ENCODE results near the gene TEX48. TPM values are rescaled to one million over a fixed set of nuclear protein-coding genes. Genes with fewer than 3 reads are reported as not detected.

Gene TEX48
- total RNA-seq, 1 donor from 2014 or later, result not detected

DNA sequence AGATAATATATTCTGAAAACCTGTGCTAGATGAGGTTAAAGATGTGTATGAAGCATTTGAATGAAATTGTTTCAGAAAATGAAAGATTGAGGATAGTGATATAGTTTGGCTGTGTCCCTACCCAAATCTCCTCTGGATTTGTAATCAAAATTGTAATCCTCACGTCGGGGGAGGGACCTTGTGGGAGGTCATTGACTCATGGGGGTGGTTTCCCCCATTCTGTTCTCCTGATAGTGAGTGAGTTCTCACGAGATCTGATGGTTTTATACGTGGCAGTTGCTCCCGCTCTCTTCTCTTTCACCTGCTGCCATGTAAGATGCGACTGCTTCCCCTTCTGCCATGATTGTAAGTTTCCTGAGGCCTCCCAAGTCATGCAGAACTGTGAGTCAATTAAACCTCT lies 2.0 kb upstream of the TEX48 start:
- peaks cover 14% of the 10 kb centered on the region for H3K4me1 Mint-ChIP-seq (ENCODE audit: unreplicated experiment)

DNA sequence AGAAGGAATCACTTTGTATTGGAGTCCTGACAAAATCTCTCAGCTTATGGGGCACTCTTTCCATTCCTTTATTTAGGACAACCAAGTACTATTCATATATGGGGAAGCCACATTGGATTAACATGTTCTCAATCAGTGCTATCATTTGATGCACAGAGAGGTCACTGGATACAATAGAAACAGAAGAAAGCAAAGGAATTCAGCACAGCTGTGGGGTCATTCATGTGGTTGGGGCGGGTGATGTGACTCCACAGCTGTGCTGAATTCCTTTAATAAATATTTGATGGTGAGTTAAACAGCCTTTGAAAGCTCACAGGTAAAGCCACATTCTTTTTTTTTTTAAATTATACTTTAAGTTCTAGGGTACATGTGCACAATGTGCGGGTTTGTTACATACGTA lies 854 bp upstream of the TEX48 start:
- no peaks in the 10 kb centered on the region for H3K9me3 Mint-ChIP-seq (ENCODE audit: unreplicated experiment)
- no peak overlapping the region for H3K27ac Mint-ChIP-seq (ENCODE audit: unreplicated experiment)
- H3K36me3 Mint-ChIP-seq (ENCODE audit: unreplicated experiment), result no peaks in the 10 kb centered on the region
- TF ChIP-seq, protein P1, sequence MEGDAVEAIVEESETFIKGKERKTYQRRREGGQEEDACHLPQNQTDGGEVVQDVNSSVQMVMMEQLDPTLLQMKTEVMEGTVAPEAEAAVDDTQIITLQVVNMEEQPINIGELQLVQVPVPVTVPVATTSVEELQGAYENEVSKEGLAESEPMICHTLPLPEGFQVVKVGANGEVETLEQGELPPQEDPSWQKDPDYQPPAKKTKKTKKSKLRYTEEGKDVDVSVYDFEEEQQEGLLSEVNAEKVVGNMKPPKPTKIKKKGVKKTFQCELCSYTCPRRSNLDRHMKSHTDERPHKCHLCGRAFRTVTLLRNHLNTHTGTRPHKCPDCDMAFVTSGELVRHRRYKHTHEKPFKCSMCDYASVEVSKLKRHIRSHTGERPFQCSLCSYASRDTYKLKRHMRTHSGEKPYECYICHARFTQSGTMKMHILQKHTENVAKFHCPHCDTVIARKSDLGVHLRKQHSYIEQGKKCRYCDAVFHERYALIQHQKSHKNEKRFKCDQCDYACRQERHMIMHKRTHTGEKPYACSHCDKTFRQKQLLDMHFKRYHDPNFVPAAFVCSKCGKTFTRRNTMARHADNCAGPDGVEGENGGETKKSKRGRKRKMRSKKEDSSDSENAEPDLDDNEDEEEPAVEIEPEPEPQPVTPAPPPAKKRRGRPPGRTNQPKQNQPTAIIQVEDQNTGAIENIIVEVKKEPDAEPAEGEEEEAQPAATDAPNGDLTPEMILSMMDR (IDR thresholded peaks at IDR 0.05), result no peak
- no peaks in the 10 kb centered on the region for H3K27me3 Mint-ChIP-seq (ENCODE audit: unreplicated experiment)
- no peak overlapping the region for H3K4me3 Mint-ChIP-seq (ENCODE audit: unreplicated experiment)
- H3K4me1 Mint-ChIP-seq (ENCODE audit: unreplicated experiment), result peaks cover 24% of the 10 kb centered on the region
- DNase-seq (ENCODE audit: extremely low spot score, unreplicated experiment), result no peak

More for the DNA sequence above, 2.0 kb upstream of the TEX48 start:
- no peaks in the 10 kb centered on the region for H3K9me3 Mint-ChIP-seq (ENCODE audit: unreplicated experiment)
- no peak for DNase-seq (ENCODE audit: extremely low spot score, unreplicated experiment)
- no peaks in the 10 kb centered on the region for H3K36me3 Mint-ChIP-seq (ENCODE audit: unreplicated experiment)
- no peak overlapping the region for H3K27ac Mint-ChIP-seq (ENCODE audit: unreplicated experiment)
- TF ChIP-seq, protein P1 (IDR thresholded peaks at IDR 0.05), result no peak
- no peaks in the 10 kb centered on the region for H3K27me3 Mint-ChIP-seq (ENCODE audit: unreplicated experiment)
- H3K4me3 Mint-ChIP-seq (ENCODE audit: unreplicated experiment), result no peak overlapping the region

DNA sequence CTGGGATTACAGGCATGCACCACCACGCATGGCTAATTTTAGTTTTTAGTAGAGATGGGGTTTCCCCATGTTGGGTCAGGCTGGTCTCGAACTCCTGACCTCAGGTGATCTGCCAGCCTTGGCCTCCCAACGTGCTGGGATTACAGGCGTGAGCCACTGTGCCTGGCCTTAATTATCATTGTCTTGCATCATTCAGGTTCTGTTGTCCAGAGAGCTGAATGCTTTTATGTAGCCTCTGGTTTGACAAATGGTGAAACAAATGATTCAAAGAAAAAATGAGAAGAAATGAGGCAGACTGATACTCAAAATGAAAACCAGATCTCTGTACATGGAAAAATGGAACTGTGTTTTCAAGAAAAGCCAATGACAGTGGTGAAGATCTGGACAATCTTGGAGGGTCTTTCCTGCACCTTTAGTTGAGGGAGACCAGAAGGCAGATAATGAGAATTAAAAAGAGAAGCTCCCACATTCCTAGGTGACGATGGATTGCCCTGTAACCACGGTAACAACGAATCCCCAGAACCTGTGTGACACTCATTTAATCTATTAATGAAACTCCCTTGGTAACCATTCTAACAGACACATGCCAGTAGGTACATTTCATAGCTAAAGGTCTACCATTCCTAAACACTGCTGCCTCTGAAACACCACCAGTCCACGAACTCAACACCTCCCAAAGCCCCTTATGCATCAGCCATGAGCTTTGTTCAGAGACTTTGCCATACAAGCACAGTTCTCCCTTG lies 1.6 kb downstream of the TEX48 start:
- Mint-ChIP-seq H3K4me3 (ENCODE audit: unreplicated experiment) (no peak overlapping the region), H3K36me3 (ENCODE audit: unreplicated experiment) (no peaks in the 10 kb centered on the region), H3K27me3 (ENCODE audit: unreplicated experiment) (no peaks in the 10 kb centered on the region), H3K27ac (ENCODE audit: unreplicated experiment) (no peak overlapping the region), H3K4me1 (ENCODE audit: unreplicated experiment) (peaks cover 32% of the 10 kb centered on the region), H3K9me3 (ENCODE audit: unreplicated experiment) (no peaks in the 10 kb centered on the region)
- no peak for DNase-seq (ENCODE audit: extremely low spot score, unreplicated experiment)
- TF ChIP-seq, protein P1 (IDR thresholded peaks at IDR 0.05), result no peak

DNA sequence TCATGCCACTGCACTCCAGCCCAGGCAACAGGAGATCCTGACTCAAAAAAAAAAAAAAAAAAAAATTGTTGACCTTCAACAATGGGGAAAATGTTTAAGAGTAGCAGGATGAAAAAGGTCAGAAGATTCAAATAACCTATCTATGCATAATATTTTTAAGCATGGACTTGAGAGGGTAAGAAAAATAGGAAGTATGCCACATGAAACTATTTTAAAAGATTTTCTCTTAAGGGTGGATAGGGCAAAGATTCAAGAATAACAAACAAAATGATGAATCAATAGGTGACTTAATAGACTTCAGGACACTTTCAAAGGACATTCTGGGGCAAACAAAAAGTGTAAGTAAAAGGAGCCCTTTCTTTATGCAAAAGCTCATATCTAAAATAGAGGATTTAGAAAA lies 3.2 kb downstream of the TEX48 start:
- no peak overlapping the region for H3K4me3 Mint-ChIP-seq (ENCODE audit: unreplicated experiment)
- DNase-seq (ENCODE audit: extremely low spot score, unreplicated experiment), result no peak

DNA sequence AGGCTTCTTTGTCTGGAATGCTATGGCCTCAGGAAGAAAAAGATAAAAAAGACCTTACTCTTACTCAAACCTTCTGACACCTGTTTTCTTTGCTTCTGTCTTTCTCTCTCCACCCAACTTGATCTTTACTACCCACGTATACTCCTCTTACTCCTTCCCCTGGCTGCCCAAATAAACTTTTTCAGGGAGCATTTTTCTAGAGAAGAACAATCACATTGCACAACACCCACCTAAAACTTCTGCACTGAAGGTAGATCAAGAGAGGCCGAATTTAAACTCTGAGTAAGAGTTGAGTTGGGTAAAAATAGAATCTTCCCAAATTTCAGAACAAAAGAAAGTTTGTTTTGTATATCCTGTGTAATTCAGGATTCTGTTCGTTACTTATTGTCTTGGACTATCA lies 3.9 kb downstream of the TEX48 start:
- peak overlapping the region; percentile 83 for H3K27ac Mint-ChIP-seq (ENCODE audit: unreplicated experiment)
- H3K36me3 Mint-ChIP-seq (ENCODE audit: unreplicated experiment), result no peaks in the 10 kb centered on the region
- H3K4me3 Mint-ChIP-seq (ENCODE audit: unreplicated experiment), result no peak overlapping the region
- H3K27me3 Mint-ChIP-seq (ENCODE audit: unreplicated experiment), result no peaks in the 10 kb centered on the region
- peaks cover 42% of the 10 kb centered on the region for H3K4me1 Mint-ChIP-seq (ENCODE audit: unreplicated experiment)
- no peak for DNase-seq (ENCODE audit: extremely low spot score, unreplicated experiment)
- no peaks in the 10 kb centered on the region for H3K9me3 Mint-ChIP-seq (ENCODE audit: unreplicated experiment)
- TF ChIP-seq, protein P1 (IDR thresholded peaks at IDR 0.05), result no peak

More for the DNA sequence above, 3.2 kb downstream of the TEX48 start:
- Mint-ChIP-seq H3K27me3 (ENCODE audit: unreplicated experiment) (no peaks in the 10 kb centered on the region), H3K9me3 (ENCODE audit: unreplicated experiment) (no peaks in the 10 kb centered on the region), H3K27ac (ENCODE audit: unreplicated experiment) (peak overlapping the region; percentile 83), H3K36me3 (ENCODE audit: unreplicated experiment) (no peaks in the 10 kb centered on the region), H3K4me1 (ENCODE audit: unreplicated experiment) (peaks cover 42% of the 10 kb centered on the region)
- TF ChIP-seq, protein P1 (IDR thresholded peaks at IDR 0.05), result no peak

Measured in osteocyte (in vitro differentiated cells).